VCaP (cell line): ENCODE results near the gene SENP8.
"Not testable (repeated sequence)": the region's sequence is repeated elsewhere in the genome, so short reads cannot be mapped to it uniquely, and the experiment has no call there.

Experiments
- H3K27ac ChIP-seq: fragments of 450-650 bp; 2 replicates; pipeline ENCODE4 v1.5.1; 2017
- TF ChIP-seq, protein P1 (sequence below): fragments of 450-650 bp; conservative IDR thresholded peaks from 2 replicates; pipeline ENCODE4 v1.5.1; 2017; ENCODE audit warnings: mild to moderate bottlenecking, moderate library complexity

The SENP8 gene

DNA sequence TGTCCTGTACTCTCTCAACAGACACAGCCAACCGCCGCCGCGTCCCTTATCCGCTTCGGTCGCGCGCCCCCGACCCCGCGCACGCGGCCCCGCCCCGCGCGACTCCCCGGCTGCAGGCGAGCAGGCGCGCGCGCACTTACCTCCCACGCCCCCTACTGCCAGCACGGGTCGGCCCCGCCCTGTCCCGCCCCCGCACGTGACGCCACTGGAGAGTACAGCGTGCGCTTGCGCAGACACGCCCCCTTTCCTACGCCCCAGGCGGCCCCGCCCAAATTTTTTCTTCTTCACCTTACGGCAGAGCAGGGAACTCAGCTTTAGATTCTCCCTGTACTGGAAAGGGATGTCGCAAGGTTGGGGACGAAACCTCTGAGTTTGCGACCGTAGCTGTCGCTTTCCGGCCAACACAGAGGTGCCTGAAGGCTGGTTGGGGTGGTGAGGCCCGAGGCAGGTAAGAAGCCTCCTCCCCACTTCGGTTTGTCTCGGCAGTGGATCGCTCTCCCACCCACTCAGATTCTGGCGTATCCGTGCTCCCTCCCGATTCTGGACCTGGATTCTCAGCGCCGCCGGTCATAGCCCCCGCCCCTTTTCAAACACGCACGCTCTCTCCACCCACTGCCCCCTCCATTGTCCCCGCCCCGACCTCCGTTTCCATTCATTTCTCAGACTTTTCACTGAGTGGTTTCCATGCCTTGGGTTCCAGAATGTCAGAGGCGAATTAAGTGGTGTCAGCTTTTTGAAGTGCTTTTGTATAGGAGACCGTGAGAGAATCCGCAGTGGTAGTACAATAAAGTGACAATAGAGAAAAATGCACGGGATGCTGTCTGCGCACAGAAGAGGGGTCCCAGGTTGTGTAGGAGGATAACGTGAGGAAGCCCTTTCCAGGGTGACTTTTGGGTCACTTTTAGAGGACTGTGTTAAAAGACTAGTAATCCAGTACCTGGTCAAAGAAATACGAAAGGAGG lies at the start of gene SENP8, which contains the start of gene MYO9A:
Gene SENP8 (plus strand): TSS at position 387 of the 962 bp plus-strand sequence. CDS start 21,221 bp downstream, outside the sequence.
Gene MYO9A (minus strand): TSS at position 134 of the 962 bp plus-strand sequence. CDS start 71,587 bp downstream, outside the sequence.
- H3K27ac ChIP-seq, result peak within 1 kb of the TSS; percentile 91
- TF ChIP-seq, protein P1, sequence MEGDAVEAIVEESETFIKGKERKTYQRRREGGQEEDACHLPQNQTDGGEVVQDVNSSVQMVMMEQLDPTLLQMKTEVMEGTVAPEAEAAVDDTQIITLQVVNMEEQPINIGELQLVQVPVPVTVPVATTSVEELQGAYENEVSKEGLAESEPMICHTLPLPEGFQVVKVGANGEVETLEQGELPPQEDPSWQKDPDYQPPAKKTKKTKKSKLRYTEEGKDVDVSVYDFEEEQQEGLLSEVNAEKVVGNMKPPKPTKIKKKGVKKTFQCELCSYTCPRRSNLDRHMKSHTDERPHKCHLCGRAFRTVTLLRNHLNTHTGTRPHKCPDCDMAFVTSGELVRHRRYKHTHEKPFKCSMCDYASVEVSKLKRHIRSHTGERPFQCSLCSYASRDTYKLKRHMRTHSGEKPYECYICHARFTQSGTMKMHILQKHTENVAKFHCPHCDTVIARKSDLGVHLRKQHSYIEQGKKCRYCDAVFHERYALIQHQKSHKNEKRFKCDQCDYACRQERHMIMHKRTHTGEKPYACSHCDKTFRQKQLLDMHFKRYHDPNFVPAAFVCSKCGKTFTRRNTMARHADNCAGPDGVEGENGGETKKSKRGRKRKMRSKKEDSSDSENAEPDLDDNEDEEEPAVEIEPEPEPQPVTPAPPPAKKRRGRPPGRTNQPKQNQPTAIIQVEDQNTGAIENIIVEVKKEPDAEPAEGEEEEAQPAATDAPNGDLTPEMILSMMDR, result peak; percentile 26; the same call in 1 of the 2 replicates

DNA sequence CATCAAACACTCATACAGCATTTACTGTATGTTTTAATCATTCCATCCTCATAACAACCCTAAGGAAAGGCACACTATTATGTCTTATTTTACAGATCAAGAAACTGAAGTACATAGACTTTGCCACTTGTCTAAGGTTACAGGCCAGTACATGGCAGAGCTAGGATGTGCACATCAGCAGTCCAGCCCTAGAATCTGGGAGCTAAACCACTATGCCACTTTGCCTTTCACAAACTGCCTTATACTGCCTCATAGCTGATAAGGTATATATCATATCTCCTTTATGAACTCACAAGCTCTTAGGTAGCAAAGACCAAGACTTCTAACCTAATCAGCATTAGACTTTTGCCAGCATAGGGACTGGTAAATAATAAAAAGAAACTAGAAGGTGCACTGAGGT lies 49.3 kb upstream of the SENP8 start:
- peak overlapping the region; percentile 20 for H3K27ac ChIP-seq
- TF ChIP-seq, protein P1, result no peak

GRCh38 chr15:72070817-72071447 lies 47.3 kb upstream of the SENP8 start:
- TF ChIP-seq, protein P1, result no peak
- no peak overlapping the region for H3K27ac ChIP-seq

DNA sequence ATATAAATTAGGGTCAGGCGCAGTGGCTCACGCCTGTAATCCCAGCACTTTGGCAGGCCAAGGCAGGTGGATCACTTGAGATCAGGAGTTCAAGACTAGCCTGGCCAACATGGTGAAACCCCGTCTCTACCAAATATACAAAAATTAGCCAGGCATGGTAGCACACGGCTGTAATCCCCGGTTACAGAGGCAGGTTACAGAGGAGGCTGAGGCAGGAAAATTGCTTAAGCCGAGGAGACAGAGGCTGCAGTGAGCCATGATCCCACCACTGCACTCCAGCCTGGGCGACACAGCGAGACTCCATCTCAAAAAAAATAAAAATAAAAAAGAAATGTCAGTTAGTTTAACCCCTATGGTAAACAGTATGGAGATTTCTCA lies 46.8 kb upstream of the SENP8 start:
- not testable (repeated sequence) for H3K27ac ChIP-seq

- H3K27ac ChIP-seq, result no peak overlapping the region
- TF ChIP-seq, protein P1, result no peak
Measured at GRCh38 chr15:72074335-72075060, 43.7 kb upstream of the SENP8 start.

DNA sequence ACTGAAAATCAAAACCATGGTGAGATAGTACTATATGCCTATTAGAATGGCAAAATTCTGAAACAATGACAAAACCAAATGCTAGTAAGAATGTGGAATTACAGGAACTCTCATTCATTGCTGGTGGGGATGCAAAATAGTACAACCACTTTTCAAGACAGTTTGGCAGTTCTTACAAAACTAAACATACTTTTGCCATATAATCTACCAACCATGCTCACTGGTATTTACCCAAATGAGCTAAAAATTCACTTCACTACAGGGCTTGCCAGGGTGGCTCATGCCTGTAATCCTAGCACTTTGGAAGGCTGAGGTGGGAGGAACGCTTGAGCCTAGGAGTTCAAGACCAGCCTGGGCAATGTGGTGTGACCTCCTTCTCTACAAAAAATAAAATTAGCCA lies 40.3 kb upstream of the SENP8 start:
- no peak overlapping the region for H3K27ac ChIP-seq
- TF ChIP-seq, protein P1, result no peak

GRCh38 chr15:72078887-72079286 lies 39.3 kb upstream of the SENP8 start:
- no peak overlapping the region for H3K27ac ChIP-seq
- TF ChIP-seq, protein P1, result no peak
